C4-2B (cell line): ENCODE data around the gene IFI6.

ENCODE experiments used
- ZFX ChIP-seq: fragments of 450-650 bp; IDR thresholded peaks from 2 replicates; pipeline ENCODE4 v1.6.1; 2017
- TF ChIP-seq, protein P1 (sequence below): fragments of 450-650 bp; conservative IDR thresholded peaks from 2 replicates; pipeline ENCODE4 v1.5.1; 2017; ENCODE audit warnings: mild to moderate bottlenecking

DNA sequence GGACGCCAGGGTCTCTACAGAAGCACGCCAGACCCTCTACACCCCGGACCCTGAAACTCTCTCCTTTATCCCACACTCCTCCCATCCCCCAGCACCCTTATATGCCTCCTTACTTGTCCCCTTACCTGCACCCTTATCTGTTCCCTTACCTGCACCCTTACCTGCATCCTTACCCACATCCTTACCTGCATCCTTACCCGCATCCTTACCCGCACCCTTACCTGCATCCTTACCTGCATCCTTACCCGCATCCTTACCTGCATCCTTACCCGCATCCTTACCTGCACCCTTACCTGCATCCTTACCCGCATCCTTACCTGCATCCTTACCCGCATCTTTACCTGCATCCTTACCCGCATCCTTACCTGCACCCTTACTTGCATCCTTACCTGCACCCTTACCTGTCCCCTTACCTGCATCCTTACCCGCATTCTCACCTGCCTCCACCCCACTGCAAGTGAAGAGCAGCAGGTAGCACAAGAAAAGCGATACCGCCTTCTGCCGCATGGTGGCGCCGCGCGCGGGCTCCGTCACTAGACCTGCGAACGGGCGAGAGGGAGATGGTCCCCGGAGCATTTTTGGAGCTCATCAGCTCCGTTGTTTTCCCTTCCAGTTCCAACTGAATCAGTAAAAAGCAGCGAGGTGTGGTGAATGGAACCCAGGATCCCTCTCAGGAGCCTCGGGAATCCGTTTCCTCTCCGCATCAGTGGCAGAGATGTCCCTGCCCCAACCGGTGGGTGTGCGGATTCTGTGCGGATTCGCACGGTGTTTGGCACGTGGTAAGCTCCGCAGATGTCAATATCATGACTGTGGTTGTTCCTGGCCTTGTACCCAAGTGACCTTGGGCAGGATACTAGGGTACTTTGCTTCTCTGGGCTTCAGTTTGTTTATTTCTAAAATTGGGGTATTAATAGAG lies 2.9 kb downstream of the IFI6 start:
- TF ChIP-seq, protein P1, sequence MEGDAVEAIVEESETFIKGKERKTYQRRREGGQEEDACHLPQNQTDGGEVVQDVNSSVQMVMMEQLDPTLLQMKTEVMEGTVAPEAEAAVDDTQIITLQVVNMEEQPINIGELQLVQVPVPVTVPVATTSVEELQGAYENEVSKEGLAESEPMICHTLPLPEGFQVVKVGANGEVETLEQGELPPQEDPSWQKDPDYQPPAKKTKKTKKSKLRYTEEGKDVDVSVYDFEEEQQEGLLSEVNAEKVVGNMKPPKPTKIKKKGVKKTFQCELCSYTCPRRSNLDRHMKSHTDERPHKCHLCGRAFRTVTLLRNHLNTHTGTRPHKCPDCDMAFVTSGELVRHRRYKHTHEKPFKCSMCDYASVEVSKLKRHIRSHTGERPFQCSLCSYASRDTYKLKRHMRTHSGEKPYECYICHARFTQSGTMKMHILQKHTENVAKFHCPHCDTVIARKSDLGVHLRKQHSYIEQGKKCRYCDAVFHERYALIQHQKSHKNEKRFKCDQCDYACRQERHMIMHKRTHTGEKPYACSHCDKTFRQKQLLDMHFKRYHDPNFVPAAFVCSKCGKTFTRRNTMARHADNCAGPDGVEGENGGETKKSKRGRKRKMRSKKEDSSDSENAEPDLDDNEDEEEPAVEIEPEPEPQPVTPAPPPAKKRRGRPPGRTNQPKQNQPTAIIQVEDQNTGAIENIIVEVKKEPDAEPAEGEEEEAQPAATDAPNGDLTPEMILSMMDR = peak; percentile 96
- TF ChIP-seq ZFX = no peak
